Activated CD4-positive, alpha-beta T cell treated with anti-CD3 and anti-CD28 coated beads for 48 hours (primary cell): ENCODE results near the gene RGS14.
A peak's percentile ranks its signal among the peaks of the same experiment; 100 is the strongest.

Experiments
- DNase-seq: peaks from one replicate; pipeline ENCODE4 v3.0.0-alpha.2; 2020

RGS14 gene

DNA sequence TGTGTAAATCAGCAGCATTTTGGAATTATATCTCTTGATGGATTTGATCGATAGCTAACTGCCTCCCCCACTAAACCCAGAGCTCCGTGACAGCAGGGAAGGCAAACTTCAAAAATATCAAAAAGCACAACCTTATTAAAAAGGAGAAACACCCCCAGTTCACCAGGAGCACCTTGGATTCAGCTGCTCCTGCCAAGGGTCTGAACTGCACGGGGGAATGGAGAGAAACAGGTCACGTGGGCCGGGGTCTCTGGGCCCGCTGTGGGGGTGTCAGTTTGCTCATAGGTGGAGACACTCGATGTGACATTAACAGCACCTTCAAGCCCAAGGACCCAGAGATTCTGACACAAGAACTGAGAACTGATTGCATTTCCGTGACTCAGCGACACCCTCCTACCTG lies 25.5 kb downstream of the RGS14 start:
- DNase-seq = no peak

DNA sequence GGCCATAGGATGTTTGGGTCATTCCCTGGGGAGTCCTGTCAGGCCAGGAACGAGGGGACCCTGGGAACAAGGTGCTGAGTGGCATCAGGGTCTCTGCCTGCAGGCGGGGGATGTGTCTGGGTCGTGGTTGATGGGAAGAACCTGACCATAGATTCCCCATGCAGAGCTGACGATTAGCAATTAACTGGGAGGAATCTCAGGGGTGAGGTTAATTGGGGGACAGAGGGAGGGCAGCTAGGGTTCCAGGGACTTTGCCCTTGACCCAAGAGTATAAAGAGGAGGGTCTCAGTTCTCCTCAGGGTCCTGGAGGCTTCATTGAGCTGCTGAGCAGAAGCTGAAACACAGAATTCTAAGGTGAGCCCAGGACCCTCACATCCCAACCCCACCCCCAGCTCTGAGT lies 26.4 kb downstream of the RGS14 start, which contains the start of gene SLC34A1:
Gene SLC34A1 (plus strand): TSS at position 301 of the 400 bp plus-strand sequence. CDS start 1,308 bp downstream, outside the sequence.
- DNase-seq = no peak

DNA sequence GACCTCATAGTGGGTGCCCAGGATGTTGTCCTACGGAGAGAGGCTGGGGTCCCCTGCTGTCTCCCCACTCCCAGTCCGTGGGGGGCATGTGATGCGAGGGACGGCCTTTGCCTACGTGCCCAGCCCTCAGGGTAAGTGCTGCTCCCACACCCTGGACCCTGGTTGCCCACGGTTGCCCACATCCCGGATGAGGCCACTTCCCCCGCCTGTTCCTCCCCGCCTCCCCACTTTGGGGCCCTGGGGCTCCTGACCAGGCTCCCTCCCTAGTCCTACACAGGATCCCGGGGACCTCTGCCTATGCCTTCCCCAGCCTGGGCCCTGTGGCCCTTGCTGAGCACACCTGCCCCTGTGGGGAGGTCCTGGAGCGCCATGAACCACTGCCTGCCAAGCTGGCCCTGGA lies 28.0 kb downstream of the RGS14 start:
- no peak for DNase-seq

DNA sequence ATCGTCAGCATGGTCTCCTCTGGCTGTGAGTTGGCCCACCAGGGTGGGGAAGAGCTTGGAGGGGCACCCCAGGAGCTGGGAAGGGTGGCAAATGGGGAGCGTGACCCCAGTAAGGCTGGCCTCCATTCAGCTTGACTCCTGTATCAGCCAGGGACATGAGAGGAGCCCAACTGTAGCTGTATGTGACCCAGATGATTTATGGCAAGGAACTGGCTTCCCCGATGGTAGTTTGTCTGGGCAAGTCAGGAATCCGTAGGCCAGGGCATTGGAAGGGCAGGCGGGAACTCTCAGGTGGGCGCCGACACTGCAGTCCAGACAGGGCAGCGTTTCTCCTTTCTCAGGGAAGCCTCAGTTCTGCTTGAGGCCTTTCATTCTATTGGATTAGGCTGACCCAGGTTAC lies 28.8 kb downstream of the RGS14 start:
- DNase-seq = no peak

DNA sequence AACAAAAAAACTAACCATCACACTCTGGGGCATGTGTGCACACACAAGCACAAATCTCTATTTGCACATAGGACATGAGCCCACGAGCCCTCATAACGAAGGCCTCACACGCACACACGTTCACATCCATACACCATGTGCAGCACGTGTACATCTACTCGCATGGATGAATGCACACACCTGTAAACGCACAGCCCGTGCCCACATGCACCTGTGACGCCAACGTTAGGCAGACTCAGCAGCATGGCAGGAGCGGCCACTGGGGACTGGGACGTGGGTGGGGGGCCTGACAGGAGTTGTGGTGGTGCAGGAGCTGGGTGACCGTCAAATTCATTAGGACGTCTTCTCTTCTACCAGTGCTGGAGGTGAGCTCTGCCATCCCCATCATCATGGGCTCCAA lies 29.7 kb downstream of the RGS14 start:
- no peak for DNase-seq

DNA sequence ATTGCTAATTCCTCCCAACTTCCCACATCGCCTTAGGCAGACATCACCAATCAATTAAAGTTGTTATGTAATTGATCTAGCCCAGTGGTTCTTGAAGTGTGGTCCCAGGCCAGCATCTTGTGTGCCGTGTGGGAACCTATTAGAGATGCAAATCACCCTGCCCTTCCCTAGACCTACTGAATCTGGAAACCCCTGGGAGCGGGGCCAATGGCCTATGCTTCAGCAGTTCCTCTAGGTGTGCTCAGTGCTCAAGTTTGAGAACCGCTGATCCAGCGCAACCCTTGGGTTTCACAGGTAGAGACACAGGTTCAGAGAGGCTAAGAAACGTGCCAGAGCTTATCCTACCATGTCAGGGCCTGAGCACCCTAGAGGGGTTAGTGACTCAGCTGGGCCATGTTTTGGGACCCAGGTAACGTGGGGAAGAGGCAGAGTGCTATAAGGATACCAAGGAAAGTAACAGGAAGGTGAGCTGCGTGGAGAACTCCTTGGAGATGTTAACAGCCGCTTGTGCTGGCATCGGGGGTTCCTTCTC lies 30.9 kb downstream of the RGS14 start:
- DNase-seq = no peak

DNA sequence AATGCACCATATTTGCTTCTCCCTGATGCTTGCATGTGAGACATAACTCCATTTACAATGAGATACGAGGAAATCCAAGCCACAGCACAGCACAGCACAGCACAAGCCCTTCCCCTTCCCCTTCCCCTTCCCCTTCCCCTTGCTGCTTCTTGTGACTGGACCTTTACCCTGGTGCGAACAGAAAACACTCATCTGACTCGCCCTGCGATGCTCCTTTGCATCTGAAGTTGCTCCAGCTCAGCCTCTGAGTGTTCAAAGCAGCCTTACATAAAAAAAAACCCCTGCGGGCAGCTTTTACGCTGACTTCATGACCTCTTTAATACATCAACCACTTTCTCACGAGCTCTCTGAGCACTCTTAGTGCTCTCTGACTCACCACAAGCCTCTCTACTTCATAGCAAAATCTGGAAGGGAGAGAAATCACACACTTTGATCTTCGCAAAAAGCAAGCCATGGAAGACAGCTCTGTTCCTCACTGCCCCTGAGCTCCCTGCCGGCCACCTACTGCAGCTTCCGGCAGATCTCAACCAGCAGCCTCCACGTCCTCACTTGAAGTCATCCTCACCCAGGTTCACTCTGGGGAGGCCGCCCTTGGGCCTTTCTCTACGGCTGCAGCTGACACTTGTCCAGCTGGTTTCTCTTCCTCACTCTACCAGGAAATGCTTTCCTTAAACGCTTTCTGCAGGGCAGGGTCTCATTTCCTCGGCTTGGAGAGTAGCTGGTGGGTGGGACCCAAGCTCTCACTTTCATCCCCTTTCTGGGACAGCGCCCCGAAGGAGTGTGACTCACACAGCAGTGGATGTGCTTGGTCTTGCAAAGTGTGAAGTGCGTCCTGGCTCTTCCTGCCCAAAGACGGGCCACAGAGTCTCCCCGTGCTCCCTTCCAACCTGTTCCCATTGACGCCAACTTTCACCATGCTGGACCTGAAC lies 31.8 kb downstream of the RGS14 start:
- DNase-seq = peak; percentile 66

DNA sequence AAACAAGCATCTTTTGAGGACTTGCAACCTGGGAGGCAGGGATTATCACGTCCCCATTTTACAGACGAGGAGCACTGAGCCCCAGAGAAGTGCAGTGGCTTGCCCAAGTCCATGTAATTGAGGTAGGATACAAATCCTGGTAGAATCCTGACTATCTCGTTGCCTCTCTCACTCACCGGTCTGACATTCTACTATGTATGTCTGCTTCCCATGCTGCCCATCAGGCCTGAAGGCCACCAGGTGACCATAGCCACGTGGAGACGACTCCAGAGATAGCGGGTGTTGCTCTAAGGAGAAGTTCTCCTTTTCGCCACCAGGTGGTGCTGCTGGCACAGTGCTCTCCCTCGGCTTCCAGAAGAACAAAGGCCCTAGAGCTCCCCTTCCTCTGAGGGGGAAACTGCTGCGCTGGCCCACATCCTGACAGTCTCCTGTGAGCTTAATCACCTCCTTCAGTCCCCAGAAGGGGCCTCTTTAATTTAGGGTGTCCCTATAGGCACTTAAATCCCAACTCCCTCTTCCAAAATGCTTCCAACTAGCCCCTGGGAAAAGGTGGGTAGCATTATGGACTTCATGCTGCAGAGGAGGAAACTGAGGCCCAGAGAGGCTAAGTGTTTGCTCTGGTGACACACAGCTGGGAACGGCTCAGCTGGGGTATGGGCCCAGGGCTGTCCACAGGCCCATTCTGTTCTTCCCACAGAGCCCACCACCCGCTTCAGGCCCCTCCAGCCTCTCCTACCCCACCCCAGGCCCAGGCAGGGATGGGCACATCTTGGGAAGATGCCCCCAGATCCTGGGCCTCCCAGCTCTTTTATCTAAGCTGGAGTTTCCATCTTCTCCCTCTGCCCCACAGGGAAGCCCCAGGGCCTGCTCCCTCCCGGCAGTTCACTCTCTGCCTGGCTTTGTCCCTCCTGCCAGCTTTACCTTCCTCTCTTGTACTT lies 32.9 kb downstream of the RGS14 start:
- peak; percentile 92 for DNase-seq

DNA sequence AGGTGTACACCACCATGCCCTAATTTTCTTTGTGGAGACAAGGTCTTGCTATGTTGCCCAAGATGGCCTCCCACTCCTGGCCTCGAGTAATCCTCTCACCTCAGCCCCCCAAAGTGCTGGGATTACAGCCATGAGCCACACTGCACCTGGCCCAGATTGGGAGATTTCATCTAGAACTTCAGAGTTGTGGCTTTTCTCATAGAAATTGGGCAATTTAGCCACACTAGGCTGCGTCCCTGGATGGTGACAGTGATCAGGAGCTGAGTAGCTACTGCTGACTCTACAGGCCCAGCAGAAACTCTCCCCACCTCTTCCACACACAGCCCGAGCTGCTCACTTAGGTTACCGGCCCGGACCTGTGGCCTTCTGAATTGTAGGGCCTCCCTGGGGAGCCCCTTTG lies 35.0 kb downstream of the RGS14 start:
- no peak for DNase-seq

DNA sequence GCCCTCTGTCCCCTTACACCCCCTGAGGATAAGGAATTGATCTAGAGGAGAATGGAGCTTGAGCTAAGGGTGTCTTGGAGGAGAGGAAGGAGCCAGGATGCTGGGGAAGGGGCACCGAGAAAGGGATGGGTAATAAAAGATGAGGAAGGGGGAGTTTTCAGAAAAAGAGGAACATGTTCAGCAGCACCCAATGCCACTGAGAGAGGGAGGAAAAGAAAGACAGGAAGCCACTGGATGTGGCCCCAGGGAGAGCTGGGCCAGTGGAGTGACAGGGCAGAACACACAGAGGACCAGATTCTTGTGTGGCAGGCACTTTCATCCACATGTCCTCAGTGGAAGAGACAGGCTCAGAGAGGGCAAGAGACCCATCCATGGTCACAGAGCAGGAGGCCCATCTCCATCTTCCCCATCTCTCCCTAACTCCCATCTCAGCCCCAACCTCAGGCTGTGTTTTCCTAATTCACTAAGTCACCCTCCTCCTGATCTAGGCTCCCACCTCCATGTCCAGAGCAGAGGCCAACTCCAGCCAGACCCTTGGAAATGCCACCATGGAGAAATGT lies 35.6 kb downstream of the RGS14 start:
- no peak for DNase-seq

DNA sequence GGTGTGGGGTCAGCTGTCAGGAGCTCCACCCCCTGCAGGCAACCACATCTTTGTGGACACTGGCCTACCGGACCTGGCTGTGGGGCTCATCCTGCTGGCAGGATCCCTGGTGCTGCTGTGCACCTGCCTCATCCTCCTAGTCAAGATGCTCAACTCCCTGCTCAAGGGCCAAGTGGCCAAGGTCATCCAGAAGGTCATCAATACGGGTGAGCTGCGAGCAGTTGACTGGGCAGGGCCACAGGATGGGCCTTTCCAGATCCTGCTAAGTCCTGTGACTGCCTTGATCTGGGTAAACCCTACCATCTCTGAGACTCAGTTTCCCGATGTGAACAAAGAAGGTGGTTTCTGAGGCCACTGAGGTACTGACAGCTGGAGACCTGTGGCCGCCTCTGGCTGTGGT lies 36.3 kb downstream of the RGS14 start:
- no peak for DNase-seq

DNA sequence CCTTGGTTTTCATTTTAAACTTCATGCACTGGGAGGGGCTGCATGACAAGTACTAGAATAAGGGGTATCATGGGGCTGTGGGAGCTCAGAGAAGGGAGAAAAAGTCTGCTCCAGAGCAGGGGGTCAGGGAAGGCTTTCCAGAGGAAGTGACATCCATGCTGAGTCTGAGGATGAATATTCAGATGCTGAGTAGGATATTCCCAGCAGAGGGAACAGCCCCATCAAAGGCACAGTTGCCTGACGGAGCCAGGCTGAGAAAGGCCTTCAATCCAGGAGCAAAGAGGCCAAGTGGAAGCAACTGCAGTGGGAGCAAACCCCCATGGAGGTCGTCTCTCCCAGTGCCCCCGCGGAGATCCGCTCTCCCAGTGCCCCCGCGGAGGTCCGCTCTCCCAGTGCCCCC lies 38.4 kb downstream of the RGS14 start:
- DNase-seq = no peak

DNA sequence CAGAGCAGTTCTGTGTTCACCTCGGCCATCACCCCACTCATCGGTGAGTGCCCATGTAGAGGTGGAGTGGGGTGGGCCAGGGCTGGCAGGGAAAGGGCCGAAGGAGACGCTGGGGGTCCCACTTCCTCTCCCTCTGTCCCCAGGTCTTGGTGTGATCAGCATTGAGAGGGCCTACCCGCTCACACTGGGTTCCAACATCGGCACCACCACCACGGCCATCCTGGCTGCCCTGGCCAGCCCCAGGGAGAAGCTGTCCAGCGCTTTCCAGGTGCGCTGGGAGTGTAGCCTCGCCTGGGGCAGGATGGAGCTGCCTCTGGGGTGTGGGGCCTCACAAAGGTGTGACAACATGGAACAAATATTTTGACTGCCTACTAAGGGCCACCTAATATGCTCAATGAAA lies 39.1 kb downstream of the RGS14 start:
- DNase-seq = no peak

DNA sequence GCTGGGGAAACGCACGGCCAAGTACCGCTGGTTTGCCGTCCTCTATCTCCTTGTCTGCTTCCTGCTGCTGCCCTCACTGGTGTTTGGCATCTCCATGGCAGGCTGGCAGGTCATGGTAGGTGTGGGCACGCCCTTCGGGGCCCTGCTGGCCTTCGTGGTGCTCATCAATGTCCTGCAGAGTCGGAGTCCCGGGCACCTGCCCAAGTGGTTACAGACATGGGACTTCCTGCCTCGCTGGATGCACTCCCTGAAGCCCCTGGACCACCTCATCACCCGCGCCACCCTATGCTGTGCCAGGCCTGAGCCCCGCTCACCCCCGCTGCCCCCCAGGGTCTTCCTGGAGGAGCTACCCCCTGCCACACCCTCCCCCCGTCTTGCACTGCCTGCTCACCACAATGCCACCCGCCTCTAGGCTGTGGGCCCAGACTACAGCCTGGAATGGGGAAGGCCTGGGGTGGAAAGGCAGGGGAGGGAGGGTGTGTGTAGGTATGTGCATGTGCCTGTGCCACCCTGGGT lies 40.2 kb downstream of the RGS14 start:
- no peak for DNase-seq

DNA sequence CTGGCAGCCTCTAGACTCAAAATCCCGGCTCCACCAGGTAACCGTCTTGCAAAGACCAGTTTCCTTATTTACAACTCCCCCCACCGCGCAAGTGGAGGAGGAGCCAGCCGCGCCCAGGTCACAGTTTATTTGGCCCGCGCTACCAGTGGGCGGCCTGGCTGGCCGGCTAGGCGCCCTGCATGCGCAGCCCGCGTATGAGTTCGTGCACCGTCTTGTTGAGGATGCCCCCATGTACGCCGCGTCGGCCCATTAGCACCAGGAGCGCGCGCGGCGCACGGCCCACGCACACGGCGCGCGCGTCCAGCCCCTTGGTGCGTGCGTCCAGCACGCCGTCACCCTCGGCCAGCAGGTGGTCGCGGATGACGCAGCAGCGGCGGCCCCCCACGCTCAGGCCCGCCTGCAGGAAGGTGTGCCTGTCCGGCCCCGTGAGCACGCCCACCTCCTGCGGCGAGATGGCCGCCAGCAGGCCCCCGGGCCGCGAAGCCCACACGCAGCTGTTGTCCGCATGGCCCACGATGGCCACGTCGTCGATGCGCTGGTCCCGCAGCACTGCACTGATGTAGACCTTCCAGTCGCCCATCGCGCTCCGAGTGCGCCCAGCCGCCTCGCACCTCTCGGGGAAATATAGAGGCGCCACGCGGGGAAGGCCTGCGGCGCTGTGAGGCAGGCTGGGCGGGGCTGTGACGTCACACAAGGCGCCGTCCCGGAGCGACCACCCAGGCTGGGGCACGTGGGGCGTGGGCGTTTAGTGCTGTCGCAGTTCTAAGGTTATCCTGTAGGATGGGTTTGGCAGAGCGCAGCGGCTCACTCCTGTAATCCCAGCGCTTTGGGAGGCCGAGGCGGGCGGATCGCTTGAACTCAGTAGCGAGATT lies 42.5 kb downstream of the RGS14 start, which contains the start of gene PFN3:
Gene PFN3 (minus strand): TSS at position 665 of the 872 bp plus-strand sequence. CDS start 85 bp downstream, at position 580.
- peak; percentile 31 for DNase-seq

DNA sequence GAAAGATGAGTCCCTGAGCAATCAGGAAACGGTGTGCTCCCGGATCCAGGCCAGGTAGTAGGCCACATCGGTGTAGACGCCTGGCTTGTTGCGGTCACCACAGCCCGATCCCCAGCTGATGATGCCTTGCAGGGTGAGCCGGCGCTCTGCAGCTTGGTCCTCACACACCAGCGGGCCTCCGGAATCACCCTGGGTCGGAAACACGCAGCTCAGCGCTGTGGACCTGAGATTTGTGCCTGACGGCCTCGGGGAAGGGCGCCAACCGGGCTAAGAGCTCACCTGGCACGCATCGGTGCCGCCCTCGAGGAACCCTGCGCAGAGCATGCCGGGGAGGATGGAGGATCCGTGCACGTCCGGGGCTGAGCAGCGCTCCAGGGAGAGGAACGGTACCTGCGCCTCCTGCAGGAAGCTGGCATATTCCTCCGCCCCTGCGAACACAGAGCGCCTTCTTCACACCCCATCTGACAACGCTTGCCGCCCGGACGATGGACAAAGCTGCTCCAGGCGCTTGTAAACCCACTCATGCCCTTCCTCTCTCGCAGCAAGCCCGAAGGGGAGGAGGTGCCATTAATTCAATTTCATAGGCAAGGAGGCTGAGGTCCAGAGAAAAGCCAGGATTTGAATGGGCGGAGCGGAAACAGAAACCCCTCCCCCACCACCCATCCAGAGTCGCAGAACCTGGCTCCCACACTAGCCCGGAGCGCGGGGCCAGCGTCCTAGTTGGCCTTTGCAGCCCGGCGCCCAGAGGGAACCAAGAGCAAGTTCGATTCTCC lies 44.7 kb downstream of the RGS14 start:
- peak; percentile 84 for DNase-seq

DNA sequence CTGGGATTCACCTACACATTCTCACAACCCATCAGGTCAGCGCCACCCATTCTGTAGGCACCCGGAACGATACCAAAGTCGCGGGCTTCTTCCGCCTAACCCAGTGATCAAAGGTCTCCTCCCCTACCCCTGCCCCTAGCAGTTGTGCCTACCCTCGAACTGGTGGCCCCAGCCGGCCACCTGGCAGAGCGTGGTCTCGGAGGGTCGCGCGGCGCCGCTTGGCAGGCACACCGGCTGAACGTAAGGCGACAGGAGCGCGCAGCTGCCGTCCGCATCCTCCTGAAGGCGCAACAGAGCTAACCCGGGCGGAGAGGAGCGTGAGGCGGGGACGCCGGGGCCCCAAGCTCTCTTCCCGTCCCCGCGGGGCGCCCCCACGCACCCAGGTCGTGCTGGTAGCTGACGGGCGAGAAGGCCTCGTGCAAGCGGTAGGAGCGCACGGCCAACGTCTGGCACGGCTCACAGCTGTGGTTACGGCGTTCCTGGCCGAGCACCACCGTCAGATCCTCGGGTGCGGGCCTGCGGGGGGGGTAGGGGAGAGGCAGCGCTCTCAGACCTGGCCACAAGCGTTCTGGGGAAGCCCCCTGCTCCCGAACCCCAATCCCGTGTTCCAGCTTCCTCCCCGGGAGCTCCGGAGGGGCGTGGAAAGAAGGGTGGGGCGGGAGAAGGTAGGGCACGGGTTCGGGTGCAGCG lies 45.5 kb downstream of the RGS14 start:
- DNase-seq = peak; percentile 66

DNA sequence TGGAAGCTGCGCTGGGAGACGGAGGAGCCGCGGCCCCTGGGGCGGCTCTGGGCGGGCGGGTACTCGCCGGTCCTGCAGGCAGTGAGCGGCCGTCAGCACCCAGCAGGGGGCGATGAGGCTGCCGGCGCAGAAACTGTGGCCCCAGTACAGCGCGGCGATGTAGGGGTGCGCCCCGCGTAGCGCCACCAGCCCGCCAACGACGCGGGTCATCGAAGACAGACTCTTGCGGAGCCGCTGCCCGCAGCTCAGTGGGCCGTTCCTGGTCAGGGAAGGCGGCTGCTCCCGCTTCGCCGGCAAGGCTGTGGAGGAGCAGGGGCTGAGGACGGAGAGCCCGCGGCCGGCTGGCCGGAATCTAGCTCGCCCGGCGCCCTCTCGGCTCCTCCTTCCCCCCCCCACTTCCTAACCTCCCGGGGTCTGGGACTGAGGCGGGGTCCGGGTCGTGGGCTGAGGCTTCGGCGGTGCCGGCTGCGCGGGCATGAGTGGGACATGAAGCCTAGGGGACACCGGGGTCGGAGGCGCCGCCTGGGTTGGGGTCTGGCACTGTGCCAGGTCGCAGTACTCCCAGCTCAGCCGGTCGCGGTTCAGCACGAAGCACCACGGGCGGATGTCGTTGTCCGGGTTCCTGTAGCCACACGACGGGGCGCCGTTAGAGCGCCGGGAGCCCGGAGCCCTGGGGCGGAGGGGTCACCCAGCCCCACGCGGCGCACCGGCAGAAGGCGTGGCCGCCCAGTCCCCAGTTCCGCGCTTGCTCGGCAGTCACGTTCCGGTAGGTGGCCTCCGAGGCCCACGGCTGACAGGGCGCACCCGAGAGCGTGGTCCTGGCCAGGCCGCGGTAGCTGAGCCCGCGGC lies 46.3 kb downstream of the RGS14 start:
- DNase-seq = peak; percentile 89

DNA sequence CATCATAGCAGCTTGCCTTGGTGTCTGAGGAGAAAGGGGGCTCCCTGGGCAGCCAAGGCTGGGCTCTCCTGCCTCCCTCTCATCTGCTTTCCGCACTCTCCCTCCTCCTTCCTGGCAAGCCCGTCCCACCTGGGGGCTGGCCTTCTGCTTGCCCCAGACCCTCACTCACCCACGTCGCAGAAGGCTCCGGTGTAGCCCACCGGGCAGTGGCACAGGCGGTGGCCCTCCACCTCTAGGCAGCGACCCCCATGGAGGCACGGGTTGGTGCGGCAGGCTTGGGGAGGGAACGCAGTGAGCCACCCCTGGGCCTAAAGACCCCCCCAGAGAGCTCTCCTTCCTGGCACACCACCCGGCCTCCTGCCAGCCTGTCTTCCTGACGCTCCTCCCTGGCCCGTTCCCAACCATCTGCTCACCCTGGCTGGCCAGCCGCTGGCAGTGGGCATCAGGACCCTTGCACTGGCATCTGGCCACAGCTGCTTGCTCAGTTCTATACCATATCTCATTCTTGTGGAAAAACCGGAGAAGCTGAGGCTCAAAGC lies 47.0 kb downstream of the RGS14 start:
- DNase-seq = no peak
